Colonic mucosa (tissue), 4 donors: ENCODE measurements around the gene LRMDA. TPM values are rescaled to one million over a fixed set of nuclear protein-coding genes. Genes with fewer than 3 reads are reported as not detected.

Source experiments
- DNase-seq: peaks from one replicate; pipeline ENCODE4 v3.0.0-alpha.2; 2020
- H3K27ac ChIP-seq: fragments of 200-600 bp; one replicate; pipeline ENCODE4 v1.8.0; 2021
- H3K27me3 ChIP-seq: fragments of 200-600 bp; one replicate; pipeline ENCODE4 v1.8.0; 2021
- H3K36me3 ChIP-seq: fragments of 200-600 bp; one replicate; pipeline ENCODE4 v1.8.0; 2021
- H3K4me1 ChIP-seq: fragments of 200-600 bp; one replicate; pipeline ENCODE4 v1.8.0; 2021; ENCODE audit warnings: mild to moderate bottlenecking
- H3K4me3 ChIP-seq: fragments of 200-600 bp; one replicate; pipeline ENCODE4 v1.8.0; 2021
- H3K9ac ChIP-seq, 2 donors: one replicate each; pipeline ENCODE4 v1.7.0; 2013; ENCODE audit warnings: control low read depth in 2 of 2, low read depth in 2 of 2, low read length in 2 of 2
- H3K9me3 ChIP-seq: fragments of 200-600 bp; one replicate; pipeline ENCODE4 v1.8.0; 2021
- CTCF ChIP-seq: fragments of 200-600 bp; IDR thresholded peaks from one replicate; pipeline ENCODE4 v1.8.0; 2022; ENCODE audit warnings: antibody characterized with exemption, mild to moderate bottlenecking
- intact Hi-C: fragments of 100-400 bp; cut with DNase I; formaldehyde crosslinking; loops from one replicate; pipeline ENCODE4 v1.14.1; 2022
- total RNA-seq, 2 donors: library from RNA; stranded (reverse); fragmentation: NEBNext Ultra II Directional in 1 of 2; extraction: Animal tissue kit (Norgen Biotek cat#: 25700) in 1 of 2; gene quantifications; one replicate each; pipeline ENCODE4 v1.2.1, GENCODE V29; 2021
- donor health status: healthy.
- donor health status: DM: no; HTN: no; CAD: no.
- donor health status: DM: no; HTN: no; CAD: no.

Gene LRMDA
- total RNA-seq, 2 donors from 2014 or later, result 2.5 to 5.2 TPM

DNA sequence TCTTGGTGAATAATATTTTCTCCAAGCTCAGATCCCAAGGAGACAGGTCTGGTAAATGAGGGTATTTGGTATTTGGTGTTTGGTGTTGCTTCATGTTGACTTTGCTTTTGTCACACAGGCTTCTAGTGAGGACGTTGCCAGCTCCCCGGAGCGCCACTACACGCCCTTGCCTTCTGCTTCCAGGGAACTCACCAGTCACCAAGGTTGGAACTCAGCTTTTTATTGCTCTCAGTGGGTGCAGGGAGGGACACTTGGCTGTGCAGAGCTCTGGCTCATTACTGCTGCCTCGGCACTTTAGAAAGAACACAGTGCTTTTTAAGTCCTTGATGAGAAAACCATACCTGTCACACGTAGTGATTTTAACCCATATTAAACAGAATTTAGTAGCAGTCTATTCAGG, 892.9 kb downstream of the LRMDA start:
- H3K9me3 ChIP-seq, result no peaks in the 10 kb centered on the region
- no peaks in the 10 kb centered on the region for H3K36me3 ChIP-seq
- no peaks in the 10 kb centered on the region for H3K27me3 ChIP-seq
- no peak overlapping the region for H3K4me3 ChIP-seq
- H3K27ac ChIP-seq, result no peak overlapping the region
- no peaks in the 10 kb centered on the region for H3K4me1 ChIP-seq
- H3K9ac ChIP-seq, result no peak overlapping the region
- TF ChIP-seq CTCF, result no peak
- intact Hi-C loops, result loop anchor here (10.0 kb wide), 1 partner anchor 221 kb away; no protein-coding TSS in a partner anchor
- peak; percentile 64 for DNase-seq

DNA sequence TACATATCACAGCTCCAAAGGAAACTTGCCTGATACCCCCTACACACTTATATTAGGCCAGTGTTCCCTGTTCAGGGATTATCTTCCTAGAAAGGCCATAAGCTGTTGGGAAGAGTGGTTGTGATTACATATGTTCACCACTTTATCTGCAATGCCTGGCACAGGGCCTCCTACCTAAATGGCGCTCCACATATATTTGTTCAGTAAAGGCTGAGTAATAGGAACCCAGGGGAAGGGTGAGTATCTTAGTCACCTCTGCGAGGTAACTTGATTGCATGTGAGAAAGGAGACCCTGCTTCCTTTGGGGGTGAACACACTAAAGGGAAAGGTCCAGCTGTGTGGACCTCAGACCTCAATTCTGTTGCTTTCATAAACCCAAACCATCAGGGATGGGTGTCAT, 896.0 kb downstream of the LRMDA start:
- Histone ChIP-seq H3K9ac (no peak overlapping the region), H3K27ac (no peak overlapping the region), H3K9me3 (no peaks in the 10 kb centered on the region), H3K36me3 (no peaks in the 10 kb centered on the region), H3K4me1 (no peaks in the 10 kb centered on the region), H3K27me3 (no peaks in the 10 kb centered on the region), H3K4me3 (no peak overlapping the region)
- intact Hi-C loops, result loop anchor here (10.0 kb wide), 1 partner anchor 217 kb away; no protein-coding TSS in a partner anchor
- no peak for DNase-seq
- TF ChIP-seq CTCF, result no peak

DNA sequence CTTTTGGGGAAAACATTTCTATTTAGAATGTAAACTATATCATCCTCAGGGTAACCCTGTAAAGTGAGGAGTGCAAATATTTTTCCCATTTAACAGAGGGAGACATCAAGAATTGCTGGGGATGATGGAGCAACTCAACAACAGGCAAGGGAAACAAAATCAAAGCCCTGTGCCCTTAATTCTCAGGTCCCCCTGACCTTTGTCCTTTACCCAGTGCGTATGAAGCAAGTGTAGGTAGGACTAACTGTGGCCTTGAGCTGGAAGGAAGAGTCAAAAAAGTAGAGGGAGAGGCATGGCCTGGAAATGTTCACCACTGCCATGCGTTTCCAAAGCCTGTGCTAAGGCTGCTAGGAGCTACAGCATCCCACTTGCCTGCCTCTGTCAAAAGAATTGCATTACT, 896.9 kb downstream of the LRMDA start:
- DNase-seq, result no peak
- Histone ChIP-seq H3K36me3 (no peaks in the 10 kb centered on the region), H3K4me1 (no peaks in the 10 kb centered on the region), H3K27ac (no peak overlapping the region), H3K9me3 (no peaks in the 10 kb centered on the region), H3K9ac (no peak overlapping the region), H3K27me3 (no peaks in the 10 kb centered on the region), H3K4me3 (no peak overlapping the region)
- no peak for TF ChIP-seq CTCF
- intact Hi-C loops, result loop anchor here (10.0 kb wide), 1 partner anchor 216 kb away; no protein-coding TSS in a partner anchor

DNA sequence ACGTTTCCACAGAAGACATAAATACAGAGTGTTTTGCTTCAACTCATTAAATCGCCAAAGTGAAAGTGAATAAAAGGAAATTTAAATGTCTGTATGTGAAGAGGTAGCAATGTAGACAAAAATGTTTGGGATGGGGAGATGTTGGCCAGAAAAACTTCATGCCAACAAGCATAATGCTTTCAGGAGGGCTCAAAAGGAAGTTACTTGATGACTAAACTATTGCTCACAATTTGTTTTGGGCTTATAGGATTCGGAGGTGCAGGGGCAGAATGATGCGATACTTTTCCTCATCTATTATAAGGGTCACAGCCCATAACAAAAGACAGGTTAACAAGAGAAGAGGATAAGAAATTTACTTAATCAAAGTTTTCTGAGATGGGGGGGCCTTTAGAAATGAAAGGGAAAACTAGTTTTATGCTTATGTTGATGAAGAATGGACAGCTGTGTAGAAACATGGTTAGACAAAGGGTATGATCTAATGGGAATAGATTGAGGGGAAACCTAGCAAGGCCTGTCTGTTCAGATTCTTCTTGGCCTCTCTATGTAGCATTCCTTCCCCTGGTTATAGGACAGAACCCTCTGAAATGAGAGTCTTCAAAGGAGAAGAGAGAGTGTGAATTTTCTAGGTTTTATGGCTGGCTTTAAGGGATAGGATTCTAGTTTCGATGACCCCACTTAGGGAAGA, 898.6 kb downstream of the LRMDA start:
- Histone ChIP-seq H3K4me3 (no peak overlapping the region), H3K4me1 (no peaks in the 10 kb centered on the region), H3K9ac (no peak overlapping the region), H3K36me3 (no peaks in the 10 kb centered on the region), H3K9me3 (no peaks in the 10 kb centered on the region), H3K27me3 (no peaks in the 10 kb centered on the region), H3K27ac (no peak overlapping the region)
- no peak for TF ChIP-seq CTCF
- DNase-seq, result no peak
- intact Hi-C loops, result loop anchor here (10.0 kb wide), 1 partner anchor 215 kb away; no protein-coding TSS in a partner anchor

DNA sequence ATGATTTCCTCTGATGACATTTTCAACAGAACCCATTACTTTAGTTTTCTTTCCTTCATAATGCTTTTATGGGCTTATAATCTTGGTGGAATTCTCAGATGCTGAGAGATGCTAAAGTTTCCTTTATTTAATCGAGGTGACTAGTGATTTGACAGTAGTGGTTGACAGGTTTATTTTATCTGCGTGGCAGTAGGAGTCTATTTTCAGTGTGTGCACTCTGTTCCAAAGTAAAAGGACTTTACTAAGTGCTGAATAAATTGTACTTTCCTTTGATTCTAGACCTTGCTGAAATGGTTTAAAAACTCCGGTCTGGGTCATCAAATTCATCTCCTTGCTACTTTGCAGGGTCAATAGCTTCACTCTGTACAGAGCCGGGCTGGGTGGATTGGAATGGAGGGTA, 900.3 kb downstream of the LRMDA start:
- no peak for TF ChIP-seq CTCF
- H3K4me1 ChIP-seq, result peaks cover 9% of the 10 kb centered on the region
- DNase-seq, result no peak
- no peak overlapping the region for H3K9ac ChIP-seq
- no peak overlapping the region for H3K27ac ChIP-seq
- no peaks in the 10 kb centered on the region for H3K27me3 ChIP-seq
- H3K9me3 ChIP-seq, result no peaks in the 10 kb centered on the region
- no peak overlapping the region for H3K4me3 ChIP-seq
- intact Hi-C loops, result no loop called here
- H3K36me3 ChIP-seq, result no peaks in the 10 kb centered on the region
